NCI-H1092 (cell line): ENCODE measurements around the gene PRR16.
A peak's percentile ranks its signal among the peaks of the same experiment; 100 is the strongest.
"Not testable (repeated sequence)": the region's sequence is repeated elsewhere in the genome, so short reads cannot be mapped to it uniquely, and the experiment has no call there.

Experiments
- DNase-seq: peaks from one replicate; lab custom pipeline; 2025; lab: John Stamatoyannopoulos, UW

Gene PRR16

GRCh38 chr5:120463991-120464626, at the start of gene PRR16:
PRR16 (plus strand) TSS chr5:120464300.
- DNase-seq, result no peak

GRCh38 chr5:120415985-120416384, 48.1 kb upstream of the PRR16 start:
- no peak for DNase-seq

- DNase-seq, result no peak
Observed at GRCh38 chr5:120419127-120419526, 45.0 kb upstream of the PRR16 start.

- DNase-seq, result not testable (repeated sequence)
Observed at GRCh38 chr5:120426633-120427275, 37.3 kb upstream of the PRR16 start.

GRCh38 chr5:120430572-120430971, 33.5 kb upstream of the PRR16 start:
- no peak for DNase-seq

GRCh38 chr5:120432861-120433260, 31.2 kb upstream of the PRR16 start:
- DNase-seq, result no peak

- DNase-seq, result no peak
Observed at GRCh38 chr5:120435129-120435528, 29.0 kb upstream of the PRR16 start.

- DNase-seq, result no peak
Observed at GRCh38 chr5:120436996-120437395, 27.1 kb upstream of the PRR16 start.

GRCh38 chr5:120442694-120443093, 21.4 kb upstream of the PRR16 start:
- no peak for DNase-seq

GRCh38 chr5:120443607-120444006, 20.5 kb upstream of the PRR16 start:
- no peak for DNase-seq

GRCh38 chr5:120446068-120446492, 18.0 kb upstream of the PRR16 start:
- no peak for DNase-seq

GRCh38 chr5:120446901-120447300, 17.2 kb upstream of the PRR16 start:
- DNase-seq, result no peak

GRCh38 chr5:120447706-120448239, 16.3 kb upstream of the PRR16 start:
- DNase-seq, result no peak

GRCh38 chr5:120449501-120449900, 14.6 kb upstream of the PRR16 start:
- DNase-seq, result no peak

GRCh38 chr5:120450910-120451309, 13.2 kb upstream of the PRR16 start:
- DNase-seq, result no peak

- DNase-seq, result no peak
Observed at GRCh38 chr5:120451445-120451844, 12.7 kb upstream of the PRR16 start.

- no peak for DNase-seq
Observed at GRCh38 chr5:120452471-120452870, 11.6 kb upstream of the PRR16 start.

- no peak for DNase-seq
Observed at GRCh38 chr5:120454094-120454798, 9.9 kb upstream of the PRR16 start.

GRCh38 chr5:120456006-120456405, 8.1 kb upstream of the PRR16 start:
- no peak for DNase-seq

- DNase-seq, result peak; percentile 4
Observed at GRCh38 chr5:120457839-120458507, 6.1 kb upstream of the PRR16 start.

GRCh38 chr5:120458508-120458847, 5.6 kb upstream of the PRR16 start:
- not testable (repeated sequence) for DNase-seq

GRCh38 chr5:120461251-120461650, 2.8 kb upstream of the PRR16 start:
- no peak for DNase-seq
